Measurements from ENCODE around the gene DOHH.
"Not testable (repeated sequence)": the region's sequence is repeated elsewhere in the genome, so short reads cannot be mapped to it uniquely, and the experiment has no call there.

The DOHH gene

DNA sequence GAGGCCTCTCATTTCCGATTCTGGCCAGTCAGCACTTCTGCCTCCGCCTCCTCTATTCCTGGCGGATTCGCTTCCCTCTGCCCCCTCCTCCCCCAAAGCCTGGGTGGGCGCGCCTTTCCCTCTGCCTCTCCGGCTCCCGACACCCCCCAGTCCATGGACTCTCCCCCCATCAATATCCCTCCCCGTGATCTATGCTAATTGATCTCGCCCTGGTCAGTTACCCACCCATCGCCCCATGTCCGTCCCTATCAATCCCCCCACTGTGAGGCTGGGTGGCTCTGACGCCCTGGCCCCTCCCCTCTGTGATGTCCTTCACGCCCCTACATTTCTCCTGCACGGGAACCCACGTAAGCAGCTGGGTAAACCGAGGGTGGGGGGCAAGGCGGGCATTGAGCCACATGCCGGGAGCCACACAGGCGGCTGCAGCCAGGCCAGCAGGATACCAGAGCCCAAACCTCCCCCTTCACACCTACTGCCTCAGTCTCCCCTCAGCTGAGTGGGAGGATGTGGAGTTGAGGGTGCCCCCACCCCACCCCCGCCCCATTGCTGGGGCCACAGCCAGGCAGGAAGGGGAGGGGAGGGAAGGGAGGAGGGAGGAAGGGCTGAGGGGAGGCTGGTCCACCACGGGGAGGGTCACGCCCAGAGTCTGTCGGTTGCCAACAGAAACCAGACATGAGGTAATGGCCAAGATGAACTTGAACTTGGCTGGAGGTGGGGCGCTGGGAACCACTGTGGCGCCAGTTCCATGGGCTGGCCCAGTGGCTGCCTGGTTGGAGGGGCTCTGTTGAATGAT lies 41.2 kb downstream of the DOHH start:
- peak; percentile 86 for DNase-seq (ENCODE audit: low read depth)

DNA sequence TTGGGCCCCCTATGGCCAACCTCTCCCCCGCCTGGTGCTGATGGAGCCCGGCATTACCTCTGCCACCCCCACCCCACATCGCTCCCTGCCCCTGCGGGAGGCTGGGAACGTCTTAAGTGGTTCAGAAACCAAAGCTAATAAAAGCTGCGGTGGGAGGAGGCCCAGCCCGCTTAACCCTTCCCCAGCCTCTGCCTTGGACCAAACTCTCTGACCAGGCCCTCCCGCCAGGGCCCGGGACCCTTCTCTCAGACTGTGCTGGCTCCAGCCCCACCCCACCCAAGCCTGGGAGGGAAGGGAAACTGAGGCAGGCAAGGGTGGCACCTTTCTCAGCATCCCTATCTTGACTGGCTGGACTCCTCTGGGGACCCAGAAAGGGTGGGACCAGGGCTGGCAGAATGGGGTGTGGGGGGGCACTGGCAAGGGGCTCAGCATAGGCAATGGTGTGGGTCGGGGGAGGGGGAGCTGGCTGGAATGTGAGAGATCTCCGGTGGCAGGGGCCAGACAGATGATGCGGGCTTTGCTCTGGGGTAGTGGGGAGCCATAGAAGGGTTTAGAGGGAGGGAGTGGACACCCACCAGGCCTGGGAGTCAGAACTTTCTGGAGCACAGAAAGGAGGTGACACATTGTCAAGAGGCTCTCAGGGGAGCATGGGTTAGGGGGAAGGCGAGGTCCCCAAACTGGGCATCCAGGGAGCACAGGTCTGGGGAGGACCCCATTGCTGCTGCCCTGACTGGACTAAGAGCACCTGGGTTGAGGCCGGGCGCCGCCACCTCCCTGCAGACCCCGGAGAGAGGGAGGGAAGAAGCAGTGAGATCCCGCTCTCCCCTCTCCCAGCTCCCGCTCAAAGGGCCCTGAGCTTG lies 42.0 kb downstream of the DOHH start:
- DNase-seq (ENCODE audit: low read depth), result no peak

DNA sequence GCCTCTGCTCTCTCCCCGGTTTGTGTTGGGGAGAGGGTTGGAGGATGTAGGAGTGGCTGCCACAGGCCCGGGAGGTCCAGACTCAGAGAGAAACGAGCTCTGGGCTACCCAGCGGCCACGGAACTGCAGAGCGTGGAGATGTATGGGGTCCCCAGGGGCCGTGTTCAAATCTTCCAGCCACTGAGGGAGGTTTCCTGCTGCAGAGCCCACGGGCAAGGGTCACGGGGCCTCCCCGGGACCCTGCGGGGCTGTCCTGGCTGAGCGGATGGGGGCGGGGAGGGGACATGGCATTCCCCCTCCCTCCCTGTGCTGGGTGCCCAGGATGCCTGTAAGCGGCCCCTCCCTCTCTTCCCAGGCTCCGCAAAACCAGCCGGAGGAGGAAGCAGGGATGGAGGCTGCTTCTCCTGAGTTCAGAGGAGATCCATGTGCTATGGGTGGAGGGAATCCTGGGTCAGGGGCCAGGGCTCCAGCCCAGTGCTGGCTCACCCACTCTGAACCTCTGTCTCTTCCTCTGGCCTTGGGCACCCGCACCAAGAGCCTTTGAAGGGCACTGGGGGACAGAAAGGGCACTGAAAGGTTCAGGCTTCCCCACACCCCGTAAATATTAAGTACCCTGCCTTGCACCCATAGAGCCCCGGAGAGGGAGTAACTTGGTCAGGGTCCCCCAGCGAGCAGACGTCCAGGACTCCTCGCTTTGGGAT lies 42.8 kb downstream of the DOHH start:
- DNase-seq (ENCODE audit: low read depth), result no peak

DNA sequence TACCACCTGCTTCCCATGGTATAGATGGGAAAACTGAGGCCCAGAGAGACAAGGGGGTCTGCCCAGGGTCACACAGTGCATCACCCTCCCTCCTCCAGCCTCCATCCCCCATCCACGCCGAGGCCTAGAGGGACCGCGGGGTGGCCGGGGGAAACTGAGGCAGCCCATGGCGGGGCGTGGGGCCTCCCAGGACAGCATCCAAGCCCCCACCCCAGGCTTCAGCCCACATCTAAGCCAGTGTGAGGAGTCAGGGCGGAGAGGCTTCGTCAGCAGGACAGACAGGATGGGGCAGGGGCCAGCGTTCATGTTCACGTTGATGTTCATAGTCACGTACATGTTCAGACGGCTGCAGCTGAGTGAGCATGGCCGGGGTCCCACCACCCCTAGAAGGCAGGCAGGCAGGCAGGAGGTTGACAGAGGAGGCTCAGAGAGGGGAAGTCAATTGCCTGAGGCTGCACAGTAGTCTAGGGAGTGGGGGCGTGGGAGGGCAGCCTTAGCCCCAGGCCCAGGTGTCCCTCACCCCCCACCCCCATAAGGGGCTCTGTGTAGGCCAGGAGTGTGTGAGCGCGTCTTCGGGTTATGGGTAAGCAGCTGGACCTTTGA lies 43.4 kb downstream of the DOHH start:
- DNase-seq (ENCODE audit: low read depth), result no peak

DNA sequence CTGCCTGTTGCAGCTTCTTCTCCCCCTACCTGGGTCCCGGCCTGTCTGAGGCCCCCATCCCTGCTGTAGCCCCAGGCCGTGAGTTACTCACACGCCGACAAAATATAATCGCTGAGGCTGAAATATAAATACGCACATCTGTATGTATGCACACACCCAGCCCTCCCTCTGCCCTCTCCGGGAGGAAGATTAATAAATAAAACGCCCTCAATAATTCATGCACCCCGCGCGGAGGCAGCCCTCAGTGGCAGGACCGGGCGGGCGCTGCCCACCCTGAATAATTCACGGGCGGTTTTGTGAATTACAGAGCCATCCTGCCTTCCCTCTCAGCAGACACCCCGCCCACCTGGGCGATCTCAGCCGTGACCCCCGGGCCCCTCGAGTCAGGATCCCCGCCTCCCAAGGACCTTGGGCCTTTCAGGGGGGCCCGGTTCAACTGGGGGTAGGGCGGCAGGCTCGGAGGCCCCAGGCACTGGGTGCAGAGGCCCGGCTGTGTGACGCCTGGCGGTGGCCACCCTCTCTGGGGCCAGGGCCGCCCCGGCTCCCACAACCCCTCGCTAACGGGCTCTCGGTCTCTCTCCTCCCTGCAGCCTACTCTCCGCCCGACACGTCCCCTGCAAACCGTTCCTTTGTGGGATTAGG lies 44.4 kb downstream of the DOHH start:
- no peak for DNase-seq (ENCODE audit: low read depth)

DNA sequence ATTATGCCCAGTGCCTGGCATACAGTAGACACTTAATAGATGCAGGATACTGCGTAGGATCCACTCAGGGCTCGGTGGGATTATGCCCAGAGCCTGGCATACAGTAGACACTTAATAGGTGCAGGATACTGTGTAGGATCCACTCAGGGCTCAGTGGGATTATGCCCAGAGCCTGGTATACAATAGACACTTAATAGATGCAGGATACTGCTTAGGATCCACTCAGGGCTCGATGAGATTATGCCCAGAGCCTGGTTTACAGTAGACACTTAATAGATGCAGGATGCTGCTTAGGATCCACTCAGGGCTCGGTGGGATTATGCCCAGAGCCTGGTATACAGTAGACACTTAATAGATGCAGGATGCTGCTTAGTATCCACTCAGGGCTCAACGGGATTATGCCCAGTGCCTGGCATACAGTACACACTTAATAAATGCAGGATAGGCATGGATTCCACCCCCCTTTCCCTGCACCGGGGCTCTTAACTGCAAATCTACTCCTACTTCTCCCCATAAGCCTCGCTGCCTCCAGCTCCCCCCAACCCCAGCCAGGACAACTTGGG lies 45.0 kb downstream of the DOHH start:
- no peak for DNase-seq (ENCODE audit: low read depth)

DNA sequence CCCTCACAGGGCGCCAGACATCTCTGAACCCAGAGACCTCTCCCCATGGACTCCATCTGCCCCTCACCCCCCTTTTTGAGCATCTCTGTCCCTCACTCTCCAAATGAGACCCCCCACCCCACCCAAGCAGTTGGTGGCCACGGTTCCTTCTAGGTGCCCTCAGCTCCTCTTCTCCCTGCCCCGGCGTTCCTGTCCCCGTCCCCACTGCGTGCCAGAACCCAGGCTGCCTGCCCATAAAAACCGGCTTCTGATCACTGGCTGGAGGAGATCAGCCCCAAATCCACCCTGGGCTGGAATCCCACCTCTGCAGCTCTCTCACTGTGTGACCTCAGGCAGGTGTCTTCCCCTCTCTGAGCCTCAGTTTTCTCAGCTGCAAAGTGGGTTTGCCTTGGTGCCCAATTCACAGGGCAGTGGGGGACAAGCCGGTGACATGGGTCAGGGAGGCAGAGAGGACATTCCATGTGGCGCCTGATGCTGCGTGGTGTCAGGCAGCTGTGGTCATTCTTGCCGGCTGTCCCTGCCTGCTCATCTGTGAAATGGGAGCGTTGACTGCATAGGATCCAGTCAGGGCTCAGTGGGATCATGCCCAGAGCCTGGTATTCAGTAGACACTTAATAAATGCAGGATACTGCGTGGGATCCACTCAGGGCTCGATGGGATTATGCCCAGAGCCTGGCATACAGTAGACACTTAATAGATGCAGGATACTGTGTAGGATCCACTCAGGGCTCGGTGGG lies 45.6 kb downstream of the DOHH start:
- no peak for DNase-seq (ENCODE audit: low read depth)

DNA sequence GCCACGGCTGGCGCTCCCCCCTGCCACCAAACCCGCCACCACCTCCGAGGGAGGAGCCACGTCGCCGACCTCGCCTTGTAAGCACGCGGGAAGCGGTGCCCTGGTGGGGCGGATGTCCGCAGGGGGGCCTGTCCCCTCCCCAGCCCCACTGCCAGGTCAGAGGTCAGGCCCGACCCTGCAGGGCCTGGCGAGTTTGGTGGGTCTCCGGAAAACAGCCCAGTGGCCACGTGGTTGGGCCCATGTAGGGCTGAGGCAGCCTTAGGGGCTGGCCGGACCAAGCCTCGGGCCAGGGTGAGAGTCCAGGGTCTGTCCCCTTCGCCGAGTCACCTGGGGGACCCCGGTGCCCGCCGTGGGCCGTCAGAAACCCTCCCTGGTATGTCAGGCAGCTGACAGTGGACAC lies 46.6 kb downstream of the DOHH start:
- DNase-seq (ENCODE audit: low read depth), result no peak

DNA sequence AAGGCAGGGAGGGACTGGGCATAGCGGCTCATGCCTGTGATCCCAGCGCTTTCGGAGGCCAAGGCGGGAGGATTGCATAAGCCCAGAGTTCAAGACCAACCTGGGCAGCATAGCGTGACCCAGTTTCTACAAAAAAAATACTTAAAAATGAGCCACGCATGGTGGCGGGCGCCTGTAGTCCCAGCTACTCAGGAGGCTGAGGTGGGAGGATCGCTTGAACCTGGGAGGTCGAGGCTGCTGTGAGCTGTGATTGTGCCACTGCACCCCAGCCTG lies 47.6 kb downstream of the DOHH start:
- DNase-seq (ENCODE audit: low read depth), result not testable (repeated sequence)

DNA sequence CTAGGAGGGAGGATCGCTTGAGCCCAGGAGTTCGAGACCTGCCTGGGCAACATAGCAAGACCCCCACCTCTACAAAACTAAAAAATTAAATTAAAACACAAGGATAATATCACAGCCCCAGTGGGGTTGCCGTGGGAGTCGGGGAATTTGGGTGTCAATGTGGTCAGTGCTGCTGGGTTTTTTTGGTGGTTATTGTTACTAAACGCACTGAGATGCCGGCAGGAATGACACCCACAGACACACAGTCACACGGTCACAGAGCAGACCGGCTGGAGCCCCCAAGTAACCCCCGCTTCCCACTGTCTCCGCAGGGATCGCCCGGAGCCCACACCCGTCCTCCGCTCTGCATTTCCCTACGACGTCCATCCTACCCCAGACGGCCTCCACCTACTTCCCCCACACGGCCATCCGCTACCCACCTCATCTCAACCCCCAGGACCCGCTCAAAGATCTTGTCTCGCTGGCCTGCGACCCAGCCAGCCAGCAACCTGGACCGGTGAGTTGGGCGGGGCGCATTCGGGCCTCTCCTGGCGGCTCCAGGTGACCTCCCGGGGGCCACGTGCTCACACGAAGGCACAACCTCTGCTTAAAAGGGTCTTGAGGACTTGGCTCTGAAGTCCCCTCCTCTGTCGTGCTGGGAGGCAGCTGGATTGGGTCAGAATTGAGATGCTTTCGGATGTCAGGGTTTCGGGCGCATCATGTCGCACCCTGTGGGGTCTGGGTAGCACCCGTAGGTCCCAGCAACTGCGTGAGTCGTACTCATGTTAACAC lies 48.1 kb downstream of the DOHH start:
- no peak for DNase-seq (ENCODE audit: low read depth)

DNA sequence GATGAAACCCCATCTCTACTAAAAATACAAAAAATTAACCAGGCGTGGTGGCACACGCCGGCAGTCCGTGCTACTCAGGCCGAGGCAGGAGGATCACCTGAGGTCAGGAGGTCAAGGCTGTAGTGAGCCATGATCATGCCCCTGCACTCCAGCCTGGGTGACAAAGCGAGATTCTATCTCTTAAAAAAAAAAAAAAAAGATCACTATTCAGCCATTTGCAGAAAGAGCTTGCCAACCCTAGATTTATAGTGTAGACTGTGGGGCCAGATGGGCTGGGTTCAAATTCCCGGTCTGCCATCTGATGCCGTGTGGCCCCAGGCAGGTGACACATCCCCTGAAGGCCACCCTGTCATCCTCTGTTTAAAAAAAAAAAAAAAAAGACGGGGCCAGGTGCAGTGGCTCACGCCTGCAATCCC lies 49.0 kb downstream of the DOHH start:
- DNase-seq (ENCODE audit: low read depth), result no peak

DNA sequence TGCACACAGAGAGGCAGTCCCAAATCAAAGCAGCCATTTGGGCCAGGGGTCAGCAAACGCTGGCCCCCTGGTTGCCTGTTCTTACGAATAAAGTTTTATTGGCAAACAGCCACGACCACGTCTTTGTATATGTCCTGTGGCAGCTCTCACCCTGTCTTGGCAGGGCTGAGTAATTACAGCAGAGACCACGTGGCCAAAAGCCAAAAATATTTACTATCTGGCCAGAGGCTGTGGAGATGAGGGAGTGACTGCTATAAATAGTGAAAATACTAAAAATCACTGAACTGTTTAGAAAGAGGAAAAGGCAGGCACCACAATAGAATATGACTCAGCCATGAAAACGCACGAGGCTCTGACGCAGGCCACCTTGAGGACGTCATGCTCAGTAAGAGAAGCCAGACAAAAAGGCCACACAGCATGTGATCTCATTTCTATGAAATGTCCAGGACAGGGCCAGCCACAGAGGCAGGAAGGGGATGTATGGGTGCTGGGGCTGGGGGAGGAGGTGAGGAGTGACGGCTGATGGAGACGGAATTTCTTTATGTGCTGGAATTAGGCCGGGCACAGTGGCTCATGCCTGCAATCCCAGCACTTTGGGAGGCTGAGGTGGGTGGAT lies 49.6 kb downstream of the DOHH start:
- DNase-seq (ENCODE audit: low read depth), result peak; percentile 99

DNA sequence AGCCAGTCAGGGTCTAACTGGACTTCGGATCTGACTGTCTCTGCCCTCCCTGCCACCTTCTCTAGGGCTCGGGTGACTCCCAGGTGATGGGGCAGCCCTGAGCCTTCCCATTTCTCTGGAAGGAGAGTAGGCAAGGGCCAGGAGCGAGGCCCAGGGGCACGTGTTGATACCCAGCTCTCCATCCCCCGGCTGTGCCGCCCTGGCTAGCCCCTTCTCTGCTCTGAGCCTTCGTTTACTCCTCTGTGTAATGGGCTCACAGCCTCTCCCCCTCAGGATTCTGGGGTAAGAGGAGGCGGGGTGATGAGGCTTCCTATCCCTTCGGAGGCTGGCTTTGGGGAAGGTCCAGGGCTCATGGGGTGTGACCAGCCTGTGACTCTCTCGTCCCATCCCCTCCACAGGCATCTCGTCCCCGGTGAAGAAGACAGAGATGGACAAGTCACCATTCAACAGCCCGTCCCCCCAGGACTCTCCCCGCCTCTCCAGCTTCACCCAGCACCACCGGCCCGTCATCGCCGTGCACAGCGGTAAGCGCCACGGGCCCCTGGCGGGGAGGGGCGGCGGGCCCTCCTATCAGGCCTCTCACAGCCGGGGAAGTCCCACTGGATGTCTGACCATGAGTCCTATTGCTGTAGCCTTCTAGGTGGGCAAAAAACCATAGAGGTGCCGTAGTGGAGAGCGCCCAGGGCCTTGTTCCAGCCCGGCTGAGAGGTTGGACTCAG lies 51.7 kb downstream of the DOHH start:
- no peak for DNase-seq (ENCODE audit: low read depth)

DNA sequence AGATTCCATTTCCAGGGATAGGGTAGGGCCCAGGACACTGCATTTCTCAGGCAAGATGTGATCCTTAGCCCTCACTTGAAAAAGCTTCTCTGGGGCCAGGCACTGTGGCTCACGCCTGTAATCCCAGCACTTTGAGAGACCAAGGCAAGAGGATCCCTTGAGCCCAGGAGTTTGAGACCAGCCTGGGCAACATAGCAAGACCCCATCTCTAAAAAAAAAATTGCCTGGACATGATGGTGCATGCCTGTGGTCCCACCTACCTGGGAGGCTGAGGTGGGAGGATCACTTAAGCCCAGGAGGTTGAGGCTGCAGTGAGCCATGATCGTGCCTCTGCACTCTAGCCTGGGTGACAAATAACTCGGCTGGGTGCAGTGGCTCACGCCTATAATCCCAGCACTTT lies 53.8 kb downstream of the DOHH start:
- DNase-seq (ENCODE audit: low read depth), result not testable (repeated sequence)

DNA sequence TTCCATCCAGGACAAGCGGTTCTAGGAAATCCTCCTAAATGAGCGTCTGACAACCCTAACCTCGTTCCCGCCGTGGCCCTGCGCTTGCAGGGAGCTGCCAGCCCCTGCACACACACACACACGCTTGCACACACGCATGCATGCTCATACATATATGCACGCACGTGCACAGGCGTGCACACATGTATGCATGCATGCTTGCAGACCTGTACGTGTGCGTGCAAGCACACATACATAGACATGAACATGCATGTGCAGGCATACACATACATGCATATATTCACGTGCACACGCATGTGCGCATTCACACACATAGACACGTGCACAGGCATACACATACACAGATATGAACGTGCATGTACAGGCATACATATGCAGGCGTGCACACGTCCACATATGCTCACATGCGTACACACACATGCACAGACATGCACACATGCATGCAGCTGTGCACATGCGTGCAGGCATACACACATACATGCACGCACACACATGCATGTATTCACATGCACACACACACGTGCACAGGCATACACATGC lies 55.7 kb downstream of the DOHH start:
- no peak for DNase-seq (ENCODE audit: low read depth)

DNA sequence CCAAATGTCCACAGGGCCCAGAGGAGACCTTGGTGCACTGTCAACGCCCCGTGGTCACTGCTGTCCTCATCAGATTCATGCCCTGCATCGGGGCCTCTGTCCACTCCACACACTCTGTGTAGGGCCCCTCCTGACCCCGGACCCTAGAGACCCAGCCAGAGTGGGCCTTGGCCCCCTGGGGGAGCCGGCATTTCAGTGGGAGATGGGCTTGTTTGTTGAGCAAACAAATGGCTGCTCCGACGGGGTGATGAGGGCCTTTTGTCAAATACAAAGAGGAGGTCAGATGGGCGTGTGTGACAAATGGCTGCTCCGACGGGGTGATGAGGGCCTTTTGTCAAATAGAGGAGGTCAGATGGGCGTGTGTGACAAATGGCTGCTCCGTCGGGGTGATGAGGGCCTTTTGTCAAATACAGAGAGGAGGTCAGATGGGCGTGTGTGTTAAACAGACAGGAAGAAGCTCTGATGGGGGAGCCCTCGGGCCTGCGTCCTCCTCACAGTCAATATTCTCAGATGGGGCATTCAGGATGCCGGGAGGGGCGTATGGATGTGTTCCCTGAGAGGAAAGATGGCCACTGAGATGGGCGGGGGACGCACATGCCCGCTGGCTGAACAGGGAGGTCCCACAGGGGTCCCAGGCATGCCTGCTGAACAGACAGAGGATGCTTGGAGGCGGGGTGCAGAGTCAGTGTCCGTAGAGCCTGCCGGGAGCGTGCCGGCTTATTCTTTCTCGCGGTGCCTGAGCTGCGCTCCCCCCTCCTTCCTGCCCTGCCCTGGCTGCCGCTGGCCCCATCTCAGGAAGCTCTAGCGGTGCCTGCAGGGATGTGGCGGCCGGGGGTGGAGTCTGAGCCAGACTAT lies 56.4 kb downstream of the DOHH start:
- DNase-seq (ENCODE audit: low read depth), result no peak

DNA sequence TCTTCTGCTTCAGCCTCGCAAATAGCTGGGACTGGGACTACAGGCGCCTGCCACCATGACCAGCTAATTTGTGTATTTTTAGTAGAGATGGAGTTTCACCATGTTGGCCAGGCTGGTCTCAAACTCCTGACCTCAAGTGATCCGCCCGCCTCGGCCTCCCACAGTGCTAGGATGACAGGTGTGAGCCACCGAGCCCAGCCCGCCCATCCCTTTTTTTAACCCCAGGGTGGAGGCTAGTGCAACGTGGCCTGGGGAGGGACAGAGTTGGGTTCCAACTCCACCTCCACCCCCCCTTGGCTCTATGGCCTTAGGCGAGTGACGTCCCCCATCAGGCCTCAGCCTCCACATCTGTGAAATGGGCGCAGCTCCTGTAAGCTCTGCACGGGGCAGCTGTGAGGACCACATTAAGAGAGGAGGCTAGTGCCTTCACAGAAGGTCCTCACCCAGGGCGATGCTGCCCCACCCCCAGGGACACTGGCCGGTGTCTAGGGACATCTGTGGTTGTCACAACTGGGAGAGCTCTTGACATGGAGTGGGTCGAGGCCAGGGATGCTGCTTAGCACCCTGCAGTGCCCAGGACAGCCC lies 57.9 kb downstream of the DOHH start:
- no peak for DNase-seq (ENCODE audit: low read depth)

DNA sequence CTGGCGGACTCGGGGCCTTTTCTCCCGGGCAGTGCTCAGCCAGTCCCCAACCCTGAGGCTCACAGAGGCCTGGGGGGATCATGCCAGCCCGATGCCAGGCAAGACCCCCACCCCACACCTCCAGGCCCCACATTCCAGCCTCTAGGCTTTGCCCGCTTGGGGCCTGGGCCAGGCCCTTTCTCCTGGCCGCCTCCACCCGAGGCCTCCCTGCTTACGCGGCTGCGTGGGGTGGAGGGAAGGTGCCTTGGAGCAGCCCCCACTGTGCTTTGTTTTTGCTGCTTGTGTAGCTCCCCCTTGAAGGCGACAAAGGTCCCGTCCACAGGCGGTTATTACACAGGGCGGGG lies 58.5 kb downstream of the DOHH start:
- no peak for DNase-seq (ENCODE audit: low read depth)

Measured in stromal cell of bone marrow (primary cell).